Kasumi-1 (cell line): ENCODE data around the gene DCBLD1.

Experiments used
- DNase-seq, 2 experiments: peaks; one replicate each; lab custom pipeline; 2025; lab: John Stamatoyannopoulos, UW

DCBLD1 gene

DNA sequence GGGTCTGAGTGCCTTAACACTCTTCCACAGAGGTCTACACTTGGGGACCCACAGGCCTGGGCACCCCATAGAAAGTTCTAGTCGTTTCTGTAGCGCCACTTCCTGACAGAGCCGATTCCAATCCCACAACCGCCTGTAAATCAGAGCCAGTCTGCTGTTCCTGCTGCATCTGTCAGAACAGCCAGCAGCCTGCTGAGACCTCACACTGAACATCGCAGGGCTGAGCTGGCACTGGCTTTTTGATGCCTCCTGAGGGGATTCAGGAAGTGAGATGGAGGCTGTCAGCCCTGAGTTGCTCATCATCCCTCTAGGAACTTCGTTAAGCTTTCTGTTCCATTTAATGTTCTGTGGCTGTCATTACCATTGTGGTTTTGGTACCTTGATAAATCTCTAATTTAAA lies 48.9 kb downstream of the DCBLD1 start:
- DNase-seq: no peak

DNA sequence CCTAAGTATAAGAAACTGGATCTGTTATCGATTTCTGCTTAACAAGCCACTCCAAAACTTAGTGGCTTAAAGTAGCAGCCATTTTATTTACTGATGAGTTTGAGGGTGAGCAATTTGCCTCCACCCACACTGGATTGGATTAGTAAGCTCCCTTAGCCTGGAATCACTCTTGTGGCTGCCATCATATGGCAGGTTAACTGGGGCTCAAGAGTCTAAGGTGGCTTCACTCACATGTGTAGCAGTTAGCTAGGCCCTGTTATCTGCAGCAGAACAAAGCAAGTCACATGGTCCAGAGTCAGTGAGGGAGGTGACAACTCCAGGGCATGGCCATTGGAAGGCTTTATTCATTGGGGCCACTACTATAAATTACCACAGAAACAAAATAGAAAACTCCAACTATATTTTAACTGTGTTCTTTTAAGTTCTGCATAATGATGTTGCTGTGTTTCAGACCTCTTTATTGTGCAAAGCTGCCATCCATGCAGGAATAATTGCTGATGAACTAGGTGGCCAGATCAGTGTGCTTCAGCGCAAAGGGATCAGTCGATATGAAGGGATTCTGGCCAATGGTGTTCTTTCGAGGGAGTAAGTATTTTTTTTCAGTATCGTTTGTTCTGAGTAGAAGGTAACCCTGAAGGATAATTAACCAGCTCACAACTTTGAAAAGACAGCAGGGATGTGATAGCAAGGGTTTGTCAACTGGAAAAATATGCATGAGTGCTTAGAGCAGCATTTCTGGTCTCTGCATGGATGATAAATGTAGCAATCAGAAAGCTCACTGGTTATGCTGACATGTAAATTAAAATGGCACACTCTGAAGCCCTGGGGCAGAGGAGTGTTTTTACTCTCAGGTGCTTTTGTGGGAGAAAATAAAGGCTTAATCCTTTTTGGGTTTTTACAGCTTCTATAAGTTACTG lies 49.6 kb downstream of the DCBLD1 start:
- no peak for DNase-seq

DNA sequence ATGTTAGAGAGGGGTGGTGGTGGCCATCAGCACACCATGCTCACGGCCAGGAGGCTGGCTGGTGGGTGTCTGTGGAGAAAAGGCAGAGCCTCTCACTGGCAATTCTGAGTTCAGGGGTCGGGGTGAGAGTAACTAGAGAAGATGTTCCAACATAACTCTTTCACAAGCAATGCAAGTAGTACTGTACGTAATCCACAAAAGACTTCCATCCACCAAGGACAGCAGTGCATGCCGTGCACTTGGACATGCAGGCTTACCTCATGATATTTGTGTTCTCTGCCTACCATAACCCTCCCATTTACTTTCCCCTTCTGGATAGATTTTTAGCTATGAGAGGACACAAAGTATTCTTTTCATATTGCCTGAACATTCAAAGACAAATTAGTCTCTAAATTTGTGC lies 51.3 kb downstream of the DCBLD1 start:
- no peak for DNase-seq

DNA sequence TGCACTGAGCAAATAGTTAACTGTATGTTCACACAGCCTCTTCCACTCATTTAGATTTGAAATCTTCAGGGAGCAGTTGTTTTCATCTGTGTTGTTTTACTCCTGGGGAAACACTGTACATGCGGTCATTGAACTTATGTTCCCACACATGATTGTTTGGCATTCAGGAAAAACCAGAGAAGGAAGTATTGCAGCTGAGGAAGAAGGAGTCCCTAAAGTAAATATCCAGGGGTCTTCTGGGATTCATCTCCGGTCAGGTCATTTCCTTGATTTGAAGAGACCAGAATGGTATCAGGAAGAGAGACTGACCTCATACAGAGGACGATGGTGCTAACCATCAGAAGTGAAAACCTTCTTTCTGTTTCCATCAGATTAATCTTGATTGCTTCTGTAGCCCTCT lies 52.5 kb downstream of the DCBLD1 start:
- DNase-seq: no peak

DNA sequence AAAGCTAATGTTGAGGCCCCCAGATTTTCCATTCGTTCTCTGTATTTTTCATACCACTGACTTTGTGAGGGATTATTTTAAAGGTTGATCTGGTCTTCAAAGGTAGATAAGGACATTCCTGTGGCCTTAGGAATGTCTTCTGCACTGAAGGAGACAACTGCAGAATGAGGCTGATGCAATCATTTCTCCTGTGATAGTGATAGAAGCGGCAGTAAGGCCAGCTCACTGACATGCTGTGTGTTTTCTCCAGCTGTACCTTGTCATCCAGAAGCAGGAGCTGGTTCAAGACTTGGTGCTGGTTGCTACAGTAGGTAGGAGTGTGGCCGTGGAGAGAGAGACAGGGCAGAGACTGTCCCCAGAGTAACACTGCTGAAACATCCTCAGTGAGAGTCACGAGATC lies 53.8 kb downstream of the DCBLD1 start:
- DNase-seq: no peak

DNA sequence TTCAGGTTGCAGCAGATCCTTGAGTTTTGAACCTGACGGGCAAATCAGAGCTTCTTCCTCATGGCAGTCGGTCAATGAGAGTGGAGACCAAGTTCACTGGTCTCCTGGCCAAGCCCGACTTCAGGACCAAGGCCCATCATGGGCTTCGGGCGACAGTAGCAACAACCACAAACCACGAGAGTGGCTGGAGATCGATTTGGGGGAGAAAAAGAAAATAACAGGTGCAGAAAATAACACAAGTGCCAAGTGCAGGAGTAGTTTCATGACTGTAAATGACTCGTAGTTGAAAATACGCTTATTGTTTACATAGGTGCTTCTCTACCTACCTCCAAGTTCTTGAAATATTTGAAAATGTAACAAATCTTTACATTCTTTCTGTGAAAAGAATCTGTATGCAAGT lies 56.1 kb downstream of the DCBLD1 start:
- no peak for DNase-seq

DNA sequence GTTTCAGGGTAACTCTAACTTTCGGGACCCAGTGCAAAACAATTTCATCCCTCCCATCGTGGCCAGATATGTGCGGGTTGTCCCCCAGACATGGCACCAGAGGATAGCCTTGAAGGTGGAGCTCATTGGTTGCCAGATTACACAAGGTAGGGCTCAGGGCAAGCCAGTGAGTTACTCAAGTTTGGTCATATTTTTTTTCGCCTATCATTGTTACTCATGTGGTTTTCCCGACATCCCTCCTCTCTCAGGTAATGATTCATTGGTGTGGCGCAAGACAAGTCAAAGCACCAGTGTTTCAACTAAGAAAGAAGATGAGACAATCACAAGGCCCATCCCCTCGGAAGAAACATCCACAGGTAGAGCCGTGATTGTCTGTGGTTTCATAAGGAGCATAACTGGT lies 58.2 kb downstream of the DCBLD1 start:
- DNase-seq: no peak

DNA sequence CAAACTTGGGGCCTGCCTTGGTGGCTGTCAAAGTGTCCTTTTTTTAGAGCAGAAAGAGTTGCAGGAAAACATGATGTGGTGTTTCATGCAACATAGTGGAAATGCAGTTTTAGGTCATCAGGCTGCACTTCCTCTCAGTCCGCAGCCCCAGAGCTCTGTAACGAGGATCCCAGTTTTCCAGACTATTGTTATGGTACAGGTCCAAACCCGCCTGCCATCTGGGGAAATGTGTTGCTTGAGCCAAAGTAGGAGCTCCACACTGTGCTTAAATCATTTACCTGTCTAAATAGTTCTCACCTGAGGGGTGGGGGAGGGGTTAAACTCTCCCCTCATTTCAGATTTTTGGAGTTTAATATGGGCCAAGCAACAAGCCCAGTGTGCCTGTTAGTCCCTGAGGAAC lies 60.0 kb downstream of the DCBLD1 start:
- no peak for DNase-seq

DNA sequence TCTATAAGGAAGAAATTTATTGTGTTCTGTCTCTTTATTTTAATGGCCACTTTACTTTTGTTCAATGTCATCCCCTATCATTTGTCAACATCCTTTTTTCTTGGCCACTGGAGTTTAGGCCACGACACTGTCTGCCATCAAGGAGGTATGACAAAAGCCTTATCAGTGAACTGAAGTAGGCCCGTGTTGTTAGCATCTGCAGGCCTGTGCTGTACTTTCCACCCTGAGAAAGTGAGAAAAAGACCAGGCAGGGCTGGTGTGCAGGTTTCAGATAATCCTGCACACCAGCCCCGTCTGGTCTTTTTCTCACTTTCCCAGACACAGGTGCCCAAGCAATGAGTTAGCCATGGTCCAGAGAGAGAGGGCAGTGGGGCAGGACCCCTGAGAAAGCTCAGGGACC lies 62.2 kb downstream of the DCBLD1 start:
- DNase-seq: no peak

DNA sequence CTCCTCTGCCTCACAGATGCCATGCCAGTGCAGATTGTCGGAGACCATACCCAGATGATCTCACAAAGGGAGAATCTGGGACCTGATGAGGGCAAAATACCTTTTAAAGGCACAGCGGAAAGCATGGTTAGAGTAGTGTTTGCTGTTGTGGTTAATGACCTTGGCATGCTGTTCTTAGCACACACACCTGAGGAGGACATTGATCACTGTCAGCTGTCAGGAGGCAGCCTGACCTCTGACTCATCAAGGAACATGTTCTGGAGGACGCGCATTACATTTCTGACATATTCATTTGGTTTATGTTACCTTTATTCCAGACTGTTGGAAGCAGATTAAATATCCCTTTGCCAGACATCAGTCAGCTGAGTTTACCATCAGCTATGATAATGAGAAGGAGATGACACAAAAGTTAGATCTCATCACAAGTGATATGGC lies 62.7 kb downstream of the DCBLD1 start:
- DNase-seq: no peak

DNA sequence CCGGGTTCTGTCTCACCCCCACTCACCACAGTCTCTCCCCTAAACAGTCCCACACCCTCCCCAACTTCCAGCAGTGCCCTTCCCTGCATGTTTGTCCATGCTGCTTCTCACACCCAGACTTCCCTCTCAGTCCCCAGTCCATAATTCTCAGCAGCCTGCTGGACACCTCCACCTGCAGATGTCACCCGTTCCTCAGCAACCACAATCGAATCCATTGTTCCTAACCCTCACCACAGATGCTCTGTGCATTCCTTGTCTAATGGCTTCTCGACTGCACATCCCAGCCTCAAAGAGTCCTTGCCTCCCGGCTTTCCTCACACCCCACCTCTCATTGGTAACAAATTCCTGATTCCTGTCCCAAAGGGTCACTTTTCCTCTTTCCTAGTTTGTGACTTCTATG lies 64.2 kb downstream of the DCBLD1 start:
- no peak for DNase-seq

DNA sequence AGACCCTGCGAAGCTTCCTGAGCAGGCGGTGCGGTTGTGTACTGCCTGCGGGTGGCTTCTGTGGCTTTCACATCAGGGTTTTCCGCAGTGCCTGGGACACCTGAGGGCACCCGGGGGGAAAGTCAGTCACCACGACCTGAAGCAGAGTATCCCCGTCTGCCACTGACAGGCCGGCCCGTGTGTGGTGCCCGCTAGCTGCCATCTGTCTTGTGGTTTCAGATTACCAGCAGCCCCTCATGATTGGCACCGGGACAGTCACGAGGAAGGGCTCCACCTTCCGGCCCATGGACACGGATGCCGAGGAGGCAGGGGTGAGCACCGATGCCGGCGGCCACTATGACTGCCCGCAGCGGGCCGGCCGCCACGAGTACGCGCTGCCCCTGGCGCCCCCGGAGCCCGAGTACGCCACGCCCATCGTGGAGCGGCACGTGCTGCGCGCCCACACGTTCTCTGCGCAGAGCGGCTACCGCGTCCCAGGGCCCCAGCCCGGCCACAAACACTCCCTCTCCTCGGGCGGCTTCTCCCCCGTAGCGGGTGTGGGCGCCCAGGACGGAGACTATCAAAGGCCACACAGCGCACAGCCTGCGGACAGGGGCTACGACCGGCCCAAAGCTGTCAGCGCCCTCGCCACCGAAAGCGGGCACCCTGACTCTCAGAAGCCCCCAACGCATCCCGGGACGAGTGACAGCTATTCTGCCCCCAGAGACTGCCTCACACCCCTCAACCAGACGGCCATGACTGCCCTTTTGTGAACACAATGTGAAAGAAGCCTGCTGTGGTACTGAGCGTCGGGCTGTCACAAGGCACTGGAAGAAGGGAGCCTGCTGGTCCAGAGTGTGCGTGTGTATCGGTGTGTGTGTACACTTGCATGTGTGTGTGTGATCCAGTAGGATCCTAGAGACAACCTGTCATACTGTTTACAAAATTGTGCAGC lies 65.5 kb downstream of the DCBLD1 start:
- DNase-seq: no peak

DNA sequence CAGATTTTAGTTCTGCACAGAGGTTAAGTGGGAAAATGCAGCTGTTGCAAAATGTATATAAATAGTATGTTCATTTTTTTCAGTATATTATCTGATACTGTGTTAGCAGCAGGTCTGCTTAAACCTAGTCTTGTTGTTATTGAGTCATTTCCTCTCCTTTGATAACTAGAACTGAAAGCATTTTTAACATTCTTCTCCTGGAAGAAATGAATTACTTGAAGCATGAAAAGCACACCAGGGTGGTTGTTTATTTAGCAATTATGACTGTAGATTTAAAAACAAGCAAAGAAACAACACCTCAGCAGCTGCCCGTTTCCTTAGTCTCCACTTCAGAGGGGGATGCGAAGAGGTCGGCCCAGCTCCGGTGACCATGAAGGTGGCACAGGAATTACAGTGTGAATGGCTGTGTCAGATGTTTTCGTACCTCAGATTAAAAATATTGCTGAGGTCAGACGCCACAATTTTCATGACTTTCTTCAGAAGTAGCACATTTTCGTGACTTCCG lies 66.4 kb downstream of the DCBLD1 start:
- no peak for DNase-seq

DNA sequence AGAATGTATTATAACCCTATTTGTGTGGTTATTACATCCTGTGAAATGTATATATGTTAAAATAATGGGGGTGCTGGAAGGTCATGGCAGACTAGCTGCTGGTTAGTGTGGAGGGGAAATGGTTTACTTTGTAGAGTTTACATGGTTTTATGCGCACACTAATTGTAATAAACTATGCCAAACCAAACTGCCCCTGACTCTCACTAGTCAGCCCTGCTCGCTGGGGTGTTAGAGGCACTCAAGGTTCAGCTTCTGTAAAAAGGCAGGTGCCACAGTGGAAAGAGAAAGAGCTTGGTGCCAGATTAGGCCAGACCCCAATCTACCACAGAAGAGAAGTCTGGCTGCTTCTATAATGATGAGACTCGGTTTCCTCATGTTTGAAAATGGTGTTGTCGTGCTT lies 67.1 kb downstream of the DCBLD1 start:
- no peak for DNase-seq

DNA sequence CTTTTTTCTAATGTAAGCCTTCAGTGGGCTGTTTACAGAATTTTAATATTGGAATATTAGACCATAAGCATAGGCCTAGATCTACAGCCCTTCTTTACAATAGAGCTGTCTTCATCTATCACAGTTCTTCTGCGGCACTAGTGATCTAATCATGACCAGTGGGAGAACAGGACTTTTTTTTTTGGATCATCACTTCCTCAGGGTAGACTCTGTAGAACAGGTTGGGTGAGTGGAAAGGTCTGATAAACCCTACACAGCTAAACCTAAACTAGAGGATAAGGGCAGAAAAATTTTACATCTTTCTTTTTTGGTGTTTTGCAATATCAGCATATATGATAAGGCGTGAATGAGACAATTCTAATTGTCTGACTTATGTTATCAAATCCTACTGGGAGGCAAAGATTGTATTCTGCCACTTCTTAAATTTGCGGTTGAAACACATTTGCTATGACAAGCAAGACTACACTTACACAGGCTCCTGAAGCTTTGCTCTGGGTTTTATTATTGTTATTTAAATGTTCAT lies 67.7 kb downstream of the DCBLD1 start:
- DNase-seq: no peak

DNA sequence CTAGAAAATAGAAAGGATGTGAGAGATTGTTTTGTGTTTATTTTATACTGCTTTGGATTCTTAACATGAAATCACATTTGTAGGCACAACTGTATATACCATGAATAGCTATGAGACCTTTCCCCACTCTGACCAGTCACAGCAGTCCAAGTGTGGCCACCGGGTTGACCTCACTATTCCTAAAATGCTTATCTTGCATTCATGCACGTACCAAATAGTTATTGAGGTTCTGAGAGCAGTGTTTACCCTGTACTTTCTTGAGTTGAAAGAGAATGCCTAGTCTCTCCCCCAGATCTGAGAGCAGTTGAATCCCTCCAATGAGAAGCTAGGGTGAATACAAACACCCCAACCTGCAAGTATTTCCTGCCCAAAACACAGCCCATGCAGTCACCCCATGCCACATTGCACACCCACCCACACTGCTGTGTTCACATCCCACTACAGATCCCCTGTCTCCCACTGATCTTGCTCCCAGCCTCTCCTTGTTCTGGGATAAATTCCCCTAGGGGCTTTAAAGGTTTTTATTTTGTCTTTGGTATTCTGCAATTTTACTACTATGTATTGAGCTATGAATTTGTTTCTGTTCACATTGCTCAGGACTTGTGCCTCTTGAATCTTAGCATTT lies 68.3 kb downstream of the DCBLD1 start:
- DNase-seq: no peak

DNA sequence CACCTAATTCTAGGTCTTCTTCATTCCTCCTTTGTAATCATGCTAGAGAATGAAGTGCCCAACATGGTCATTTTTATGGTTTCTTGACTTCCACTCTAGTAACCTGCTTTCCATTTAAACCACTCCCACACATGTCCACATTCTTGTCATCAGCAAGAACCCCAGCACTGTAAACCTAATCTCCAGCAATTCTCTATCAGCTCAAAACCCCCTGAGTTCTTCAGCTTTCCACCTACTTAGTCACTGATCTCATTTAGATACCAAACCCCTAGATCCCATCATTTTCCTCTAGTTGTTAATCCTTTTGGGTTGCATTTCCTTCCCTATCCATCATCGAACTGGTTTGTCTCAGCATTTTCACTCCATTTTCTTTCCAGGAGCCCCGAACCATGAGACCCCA lies 70.1 kb downstream of the DCBLD1 start:
- DNase-seq: no peak

DNA sequence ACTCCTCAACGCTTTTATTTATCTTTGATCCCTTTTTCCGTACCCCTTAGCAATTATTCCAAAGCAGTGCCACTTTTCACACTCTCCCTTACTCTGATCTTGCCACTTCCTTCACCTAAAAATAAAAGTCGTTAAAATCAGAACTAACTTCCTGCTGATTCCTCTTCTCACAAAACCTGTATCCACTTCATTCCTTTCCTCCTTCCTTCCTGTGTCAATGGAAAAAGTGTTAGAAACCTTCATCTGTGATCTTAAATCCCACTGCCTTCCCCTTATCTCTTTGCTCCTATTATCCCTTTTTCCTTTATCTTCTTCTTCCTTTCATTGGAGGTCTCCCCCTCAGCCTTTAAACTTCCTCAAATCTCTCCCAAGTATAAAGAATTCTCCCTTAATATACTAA lies 70.7 kb downstream of the DCBLD1 start:
- no peak for DNase-seq

DNA sequence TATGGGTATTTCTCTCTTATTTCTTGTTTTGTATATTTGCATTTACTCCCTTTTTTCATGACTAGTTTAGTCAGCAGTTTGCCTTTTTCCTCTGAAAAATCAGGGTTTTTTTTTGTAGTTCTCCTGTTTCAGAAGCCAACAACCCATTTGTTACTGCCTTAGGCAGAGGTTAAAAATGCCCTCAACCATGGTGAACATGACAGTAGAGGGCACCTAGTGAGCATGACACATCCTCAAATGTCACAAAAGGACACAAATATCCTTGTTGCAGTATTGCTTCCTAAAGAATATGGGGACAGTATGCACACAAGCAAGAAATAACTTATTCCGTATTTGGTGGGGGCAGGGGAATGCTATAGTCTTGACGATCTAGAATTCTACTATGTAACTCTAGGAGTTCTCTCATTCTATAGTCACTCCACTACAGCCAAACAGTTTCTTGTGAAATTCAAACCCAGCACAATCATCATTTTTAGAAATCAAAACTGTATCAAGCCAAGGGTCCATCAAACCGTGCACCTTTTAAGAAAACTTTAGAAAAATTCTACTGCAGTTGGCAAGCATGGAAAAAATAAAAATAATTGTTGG lies 72.9 kb downstream of the DCBLD1 start:
- no peak for DNase-seq

DNA sequence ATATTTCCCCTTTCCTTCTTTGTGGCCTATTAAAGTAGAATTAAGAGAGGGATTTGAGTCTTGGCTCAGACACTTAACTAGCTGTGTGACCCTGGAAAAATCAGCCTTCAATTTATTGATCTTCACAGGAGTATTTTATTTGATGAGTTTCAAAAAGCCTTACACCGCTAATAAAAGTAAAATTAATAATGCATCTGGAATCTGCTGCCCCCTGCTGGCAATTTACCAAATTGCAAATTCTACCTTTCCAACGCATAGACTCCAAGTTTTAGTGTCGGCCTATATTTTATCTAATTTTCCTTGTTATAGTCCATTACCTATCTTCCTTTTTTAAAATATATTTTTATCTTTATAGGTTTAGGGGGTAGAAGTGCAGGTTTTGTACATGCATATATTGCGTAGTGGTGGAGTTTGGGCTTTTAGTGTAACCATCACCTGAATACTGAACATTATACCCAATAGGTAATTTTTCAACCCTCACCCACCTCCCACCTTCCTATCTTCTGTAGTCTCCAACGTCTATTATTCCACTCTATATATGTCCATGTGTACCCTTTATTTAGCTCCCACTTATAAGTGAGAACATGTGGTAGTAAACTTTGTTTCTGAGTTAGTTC lies 73.5 kb downstream of the DCBLD1 start:
- peak; percentile 37 to 46 for DNase-seq

DNA sequence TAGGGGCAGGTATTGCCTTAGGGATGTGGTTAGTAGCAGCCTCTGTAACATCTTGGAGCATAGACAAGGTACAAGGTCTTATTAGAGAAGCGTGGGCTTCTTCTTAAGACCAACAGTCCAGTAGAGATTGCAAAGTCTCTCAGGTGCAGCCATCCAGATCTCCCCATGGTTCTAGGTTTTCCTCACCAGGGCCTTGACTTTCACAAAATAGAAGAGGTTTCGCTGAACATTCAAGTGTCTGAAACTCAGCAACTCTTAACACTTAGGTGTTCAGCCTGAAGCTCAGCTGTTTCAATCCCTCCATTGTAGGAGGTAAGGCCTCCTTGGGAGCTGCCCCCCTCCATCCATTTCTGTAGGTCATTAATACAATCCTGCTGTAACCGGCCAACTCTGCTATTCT lies 75.5 kb downstream of the DCBLD1 start:
- no peak for DNase-seq
